HG03520 (cell line): ENCODE results near the gene RXRG.

Experiments used
- ATAC-seq: cut with Tn5 transposase; IDR thresholded peaks from one replicate; pipeline ENCODE4 v1.9.1; 2021; ENCODE audit warnings: mild to moderate bottlenecking, moderate library complexity; ENCODE audit not compliant: unreplicated experiment

Gene RXRG

GRCh38 chr1:165371588-165372225 is 73.2 kb downstream of the RXRG start:
- no peak for ATAC-seq

- peak; percentile 66 for ATAC-seq
These were observed 75.6 kb downstream of the RXRG start for GRCh38 chr1:165369255-165369848.

DNA sequence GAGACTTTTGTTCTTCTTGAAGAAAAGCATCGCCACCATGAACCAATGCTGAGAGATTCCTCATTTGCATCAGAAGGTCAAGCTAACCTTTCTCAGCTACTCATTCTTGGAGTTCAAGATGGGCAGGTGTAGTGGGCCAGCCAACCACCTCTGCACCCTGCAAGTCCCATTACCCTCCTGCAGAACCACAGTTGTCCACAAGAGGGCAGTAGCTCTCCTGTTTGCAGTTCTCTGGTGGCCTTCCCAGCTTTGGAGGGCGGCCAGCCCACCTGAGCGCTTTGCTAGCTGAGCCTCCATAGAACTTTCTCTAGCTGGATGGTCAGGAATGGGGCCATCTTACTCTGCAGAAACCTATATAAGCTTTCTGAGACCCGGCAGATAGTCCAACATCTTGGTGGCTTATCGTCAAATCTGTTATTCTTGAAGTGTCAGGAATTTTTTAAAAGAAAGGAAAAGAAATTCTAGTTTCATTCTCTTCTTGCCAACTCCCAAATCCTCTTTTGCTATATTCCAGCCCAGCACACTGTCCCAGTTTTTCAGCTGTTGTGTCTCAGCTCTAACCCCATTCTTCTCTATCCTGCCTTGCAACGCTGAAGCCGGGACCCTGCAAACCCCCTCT is 77.4 kb downstream of the RXRG start:
- ATAC-seq: peak; percentile 66

- ATAC-seq: no peak
These were observed 79.6 kb downstream of the RXRG start for GRCh38 chr1:165365341-165365740.

DNA sequence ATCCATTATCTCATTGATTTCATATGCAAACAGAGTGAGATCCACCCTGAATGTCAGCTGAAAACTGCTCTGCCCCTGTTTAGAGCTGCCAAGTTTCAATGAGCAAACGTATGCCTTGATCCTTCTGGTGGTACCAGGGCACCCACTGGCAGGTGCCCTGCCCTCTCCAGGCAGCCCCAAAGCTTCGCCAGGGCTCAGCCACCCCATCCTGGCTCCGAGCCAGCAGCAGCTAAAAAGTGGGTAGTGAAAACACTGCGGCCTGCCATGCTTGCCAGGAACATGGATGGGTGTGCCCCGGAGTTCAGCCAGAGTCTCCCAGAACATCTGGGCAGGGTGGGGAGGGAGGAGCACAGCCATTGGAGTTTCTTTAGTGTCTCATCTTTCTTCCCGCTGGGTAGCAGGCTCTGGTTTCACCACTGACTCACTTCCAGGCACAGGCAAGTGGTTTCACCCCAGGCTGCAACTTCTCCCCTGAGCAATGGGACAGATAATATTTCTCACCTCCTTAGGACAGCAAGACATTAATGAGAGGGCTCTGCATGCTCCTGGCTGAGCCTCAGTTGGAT is 80.3 kb downstream of the RXRG start:
- no peak for ATAC-seq

- no peak for ATAC-seq
These were observed 88.0 kb downstream of the RXRG start for GRCh38 chr1:165356876-165357275.

GRCh38 chr1:165355977-165356811 is 88.7 kb downstream of the RXRG start, which contains the start of gene LMX1A:
Gene LMX1A, minus strand, starts transcription at chr1:165356715. Its CDS starts 1,156 bp downstream, at chr1:165355559.
- ATAC-seq: no peak

DNA sequence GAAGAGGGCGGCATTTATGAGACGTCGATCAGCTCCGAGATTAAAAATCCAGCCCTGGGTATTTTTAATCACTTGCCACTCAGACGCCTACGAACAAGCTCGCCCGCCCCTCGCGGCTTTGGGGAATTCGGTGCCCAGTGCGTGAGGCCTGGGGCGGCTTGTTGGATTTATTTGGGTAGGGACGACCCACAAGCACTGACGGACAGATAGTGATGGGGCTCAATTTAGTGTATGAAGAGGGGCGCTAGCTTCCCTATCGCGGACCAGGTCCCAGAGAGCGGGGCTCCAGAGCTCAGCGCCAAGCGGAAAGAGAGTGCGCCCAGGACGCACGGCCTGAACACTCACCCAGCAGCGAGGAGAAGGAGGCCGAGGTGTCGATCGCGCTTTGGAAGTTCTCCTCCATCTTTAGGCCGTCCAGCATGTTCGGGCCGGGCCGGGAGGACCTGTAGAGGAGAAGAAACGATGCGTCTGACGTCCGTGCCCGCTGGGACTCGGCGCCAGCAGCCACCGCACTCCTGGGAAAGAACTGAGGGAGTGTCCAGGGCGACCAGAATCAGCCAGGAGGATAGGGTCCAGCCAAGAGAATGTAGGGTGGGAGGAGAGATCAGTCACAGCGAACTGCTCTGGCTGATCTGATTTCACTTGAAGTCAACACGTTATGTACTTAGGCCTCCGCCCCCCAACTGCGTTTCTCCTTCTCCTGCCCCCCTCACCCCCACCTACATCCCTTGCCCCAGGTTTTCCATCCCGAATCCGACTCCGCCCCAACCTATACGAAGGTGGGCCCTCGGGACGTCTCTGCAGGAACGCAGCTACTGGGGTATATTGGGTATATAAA is 89.6 kb downstream of the RXRG start:
- no peak for ATAC-seq

- ATAC-seq: no peak
These were observed 90.2 kb downstream of the RXRG start for GRCh38 chr1:165354739-165355138.

DNA sequence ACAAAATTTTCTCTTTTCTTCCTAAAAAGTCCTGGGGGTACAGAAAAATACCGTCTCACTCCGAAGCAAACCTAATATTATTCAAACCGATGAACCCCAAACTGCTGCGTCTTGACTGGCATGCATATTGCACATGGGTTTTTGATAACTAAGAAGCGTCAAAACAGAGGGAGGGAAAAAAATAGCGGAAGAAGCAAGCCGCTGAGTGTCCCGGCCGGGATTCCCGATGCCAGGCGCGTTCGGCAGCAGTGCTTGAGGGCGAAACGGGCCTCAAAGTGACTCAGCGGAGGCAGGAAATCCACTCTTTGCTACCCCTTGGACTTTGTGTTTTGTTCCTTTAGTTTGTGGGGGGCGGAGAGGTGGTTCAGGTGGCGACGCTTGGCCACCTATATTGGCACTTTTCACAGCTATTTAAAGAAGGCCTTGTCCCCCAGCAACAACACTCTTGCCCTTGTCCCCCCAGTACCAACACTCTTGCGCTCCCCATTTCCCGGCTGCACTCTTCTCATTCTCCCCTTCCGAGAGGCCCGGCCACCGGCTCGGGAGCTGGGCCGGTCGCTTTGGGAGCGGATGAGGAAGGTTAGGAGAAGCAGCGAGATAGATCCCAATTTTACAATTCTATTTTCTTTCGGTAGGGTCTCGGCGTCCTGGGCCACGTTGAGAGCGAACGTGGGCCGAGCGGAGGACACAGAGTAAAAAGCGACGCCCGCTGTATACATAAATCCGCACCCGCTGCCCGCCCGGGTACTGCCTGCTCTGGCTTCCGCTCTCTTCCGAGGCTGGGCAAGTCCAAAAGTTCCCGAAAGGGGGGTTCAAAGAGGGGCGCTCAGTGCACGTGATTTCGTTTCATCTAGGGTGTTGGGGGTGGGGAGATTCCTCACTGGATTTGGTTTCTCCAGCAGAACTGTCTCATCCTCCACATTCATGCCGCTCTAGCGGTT is 90.9 kb downstream of the RXRG start:
- ATAC-seq: no peak

DNA sequence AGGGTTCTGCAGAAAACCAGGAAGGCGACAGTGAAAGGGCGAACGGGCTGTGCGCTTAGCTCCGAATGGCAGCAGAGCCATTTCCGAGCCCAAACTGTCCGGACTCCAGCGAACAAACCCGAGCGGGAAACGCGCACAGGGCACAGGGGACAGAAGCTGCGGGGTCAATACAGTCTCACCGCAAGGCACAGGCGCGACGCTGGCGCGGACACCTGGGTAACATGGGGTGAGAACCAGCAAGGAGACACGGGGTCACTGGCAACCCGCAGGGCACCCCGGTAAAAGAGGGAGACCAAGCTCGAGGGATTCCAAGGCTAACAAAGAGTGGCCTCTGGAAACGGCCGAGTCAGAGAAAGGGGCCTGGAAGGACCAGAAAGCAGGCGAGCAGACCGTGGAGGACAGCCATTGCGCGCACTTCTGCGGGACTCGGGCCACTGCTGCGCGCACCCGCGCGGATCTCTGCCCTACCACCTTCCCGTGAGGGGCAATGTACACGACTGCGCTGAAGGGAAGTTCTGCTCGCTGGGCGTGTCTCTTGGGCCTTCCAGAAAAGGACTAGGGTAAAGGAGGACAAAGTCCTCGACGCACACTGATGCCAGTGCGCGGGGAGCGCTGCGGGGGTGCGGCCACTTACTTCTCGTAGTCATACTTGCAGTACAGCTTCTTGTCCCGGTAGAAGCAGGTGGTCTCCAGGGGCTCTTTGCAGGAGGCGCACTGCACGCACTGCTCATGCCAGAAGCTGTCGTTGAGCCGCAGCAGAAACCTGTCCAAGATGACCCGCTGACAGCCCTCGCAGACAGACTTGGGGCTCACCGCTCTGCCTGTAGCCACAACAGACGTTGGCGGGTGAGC is 92.3 kb downstream of the RXRG start:
- no peak for ATAC-seq

DNA sequence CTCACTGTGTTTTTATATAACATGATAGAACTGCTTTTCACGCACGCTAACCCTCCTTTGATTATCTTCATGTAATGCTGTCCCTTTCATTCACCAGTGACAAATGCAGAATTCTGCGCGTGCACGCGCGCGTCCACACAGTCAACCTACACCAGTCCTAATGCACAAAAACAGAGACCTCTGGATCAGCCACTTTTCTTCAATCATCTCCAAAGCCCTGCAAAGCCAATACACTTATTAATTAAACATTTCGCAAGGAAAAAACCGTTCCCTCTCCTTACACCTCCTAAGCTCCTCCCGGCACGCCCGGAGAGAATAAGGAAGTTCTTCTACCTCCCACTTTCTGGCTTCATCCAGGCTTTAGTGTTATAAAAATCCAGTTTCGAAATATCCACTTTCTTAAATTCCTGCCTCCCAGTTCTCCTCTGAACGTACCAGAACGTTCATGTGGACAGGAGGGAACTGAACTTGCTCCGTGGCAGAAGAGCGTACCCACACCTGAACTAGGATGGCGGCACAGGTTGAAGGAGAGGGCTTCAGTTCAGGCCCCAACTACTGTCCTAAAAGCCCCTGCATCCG is 93.0 kb downstream of the RXRG start:
- no peak for ATAC-seq
